A549 (cell line): ENCODE measurements around the gene CCDC137.

Experiments used
- HDAC2 ChIP-seq: fragments of 200-600 bp; sonication (generic); IDR thresholded peaks from 2 replicates; pipeline ENCODE4 v1.6.1; 2016
- TF ChIP-seq, protein P1 (sequence below): fragments of >200 bp; sonication (Bioruptor Twin); formaldehyde crosslinking; IDR thresholded peaks from 3 replicates; pipeline ENCODE4 v1.5.1; 2016
- TF ChIP-seq, protein P2 (sequence below): fragments of 450-650 bp; IDR thresholded peaks from 2 replicates; pipeline ENCODE4 v1.6.1; 2014; ENCODE audit warnings: antibody characterized with exemption

DNA sequence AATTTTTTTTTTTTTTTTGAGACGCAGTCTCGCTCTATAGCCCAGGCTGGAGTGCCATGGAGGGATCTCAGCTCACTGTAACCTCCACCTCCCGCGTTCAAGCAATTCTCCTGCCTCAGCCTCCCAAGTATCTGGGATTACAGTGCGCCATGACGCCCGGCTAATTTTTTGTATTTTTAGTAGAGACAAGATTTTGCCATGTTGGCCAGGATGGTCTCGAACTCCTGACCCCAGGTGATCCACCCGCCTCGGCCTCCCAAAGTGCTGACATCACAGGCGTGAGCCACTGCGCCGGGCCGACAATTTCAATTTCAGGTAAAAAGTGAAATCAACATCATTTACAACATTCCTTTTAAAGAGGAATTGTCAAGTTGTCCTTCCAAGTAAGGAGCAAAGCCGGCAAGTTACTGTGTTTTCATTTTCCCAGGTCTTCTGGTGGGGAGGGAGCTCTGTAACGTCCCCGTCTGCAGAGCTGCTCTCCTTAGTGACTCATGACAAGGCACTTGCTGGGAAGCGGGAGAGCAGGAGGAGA is 30.5 kb upstream of the CCDC137 start:
- no peak for TF ChIP-seq HDAC2
- TF ChIP-seq, protein P1, sequence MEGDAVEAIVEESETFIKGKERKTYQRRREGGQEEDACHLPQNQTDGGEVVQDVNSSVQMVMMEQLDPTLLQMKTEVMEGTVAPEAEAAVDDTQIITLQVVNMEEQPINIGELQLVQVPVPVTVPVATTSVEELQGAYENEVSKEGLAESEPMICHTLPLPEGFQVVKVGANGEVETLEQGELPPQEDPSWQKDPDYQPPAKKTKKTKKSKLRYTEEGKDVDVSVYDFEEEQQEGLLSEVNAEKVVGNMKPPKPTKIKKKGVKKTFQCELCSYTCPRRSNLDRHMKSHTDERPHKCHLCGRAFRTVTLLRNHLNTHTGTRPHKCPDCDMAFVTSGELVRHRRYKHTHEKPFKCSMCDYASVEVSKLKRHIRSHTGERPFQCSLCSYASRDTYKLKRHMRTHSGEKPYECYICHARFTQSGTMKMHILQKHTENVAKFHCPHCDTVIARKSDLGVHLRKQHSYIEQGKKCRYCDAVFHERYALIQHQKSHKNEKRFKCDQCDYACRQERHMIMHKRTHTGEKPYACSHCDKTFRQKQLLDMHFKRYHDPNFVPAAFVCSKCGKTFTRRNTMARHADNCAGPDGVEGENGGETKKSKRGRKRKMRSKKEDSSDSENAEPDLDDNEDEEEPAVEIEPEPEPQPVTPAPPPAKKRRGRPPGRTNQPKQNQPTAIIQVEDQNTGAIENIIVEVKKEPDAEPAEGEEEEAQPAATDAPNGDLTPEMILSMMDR: no peak
- TF ChIP-seq, protein P2, sequence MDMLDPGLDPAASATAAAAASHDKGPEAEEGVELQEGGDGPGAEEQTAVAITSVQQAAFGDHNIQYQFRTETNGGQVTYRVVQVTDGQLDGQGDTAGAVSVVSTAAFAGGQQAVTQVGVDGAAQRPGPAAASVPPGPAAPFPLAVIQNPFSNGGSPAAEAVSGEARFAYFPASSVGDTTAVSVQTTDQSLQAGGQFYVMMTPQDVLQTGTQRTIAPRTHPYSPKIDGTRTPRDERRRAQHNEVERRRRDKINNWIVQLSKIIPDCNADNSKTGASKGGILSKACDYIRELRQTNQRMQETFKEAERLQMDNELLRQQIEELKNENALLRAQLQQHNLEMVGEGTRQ: no peak
